Daoy (cell line): ENCODE results near the gene POR. TPM values are rescaled to one million over a fixed set of nuclear protein-coding genes. Genes with fewer than 3 reads are reported as not detected.
A peak's percentile ranks its signal among the peaks of the same experiment; 100 is the strongest.
"Not testable (repeated sequence)": the region's sequence is repeated elsewhere in the genome, so short reads cannot be mapped to it uniquely, and the experiment has no call there.

Source experiments
- DNase-seq: peaks from one replicate; pipeline ENCODE4 v3.0.0-alpha.2; 2015; ENCODE audit warnings: low read depth
- total RNA-seq: library from RNA; depleted of rRNA; stranded (reverse); fragments of >200 nt; shearing (Covaris generic); gene quantifications from 2 replicates; pipeline ENCODE4 v1.2.3, GENCODE V29; 2014; rRNA removed

Gene POR
- total RNA-seq, result 28.8 and 41.3 TPM in 2 replicates

DNA sequence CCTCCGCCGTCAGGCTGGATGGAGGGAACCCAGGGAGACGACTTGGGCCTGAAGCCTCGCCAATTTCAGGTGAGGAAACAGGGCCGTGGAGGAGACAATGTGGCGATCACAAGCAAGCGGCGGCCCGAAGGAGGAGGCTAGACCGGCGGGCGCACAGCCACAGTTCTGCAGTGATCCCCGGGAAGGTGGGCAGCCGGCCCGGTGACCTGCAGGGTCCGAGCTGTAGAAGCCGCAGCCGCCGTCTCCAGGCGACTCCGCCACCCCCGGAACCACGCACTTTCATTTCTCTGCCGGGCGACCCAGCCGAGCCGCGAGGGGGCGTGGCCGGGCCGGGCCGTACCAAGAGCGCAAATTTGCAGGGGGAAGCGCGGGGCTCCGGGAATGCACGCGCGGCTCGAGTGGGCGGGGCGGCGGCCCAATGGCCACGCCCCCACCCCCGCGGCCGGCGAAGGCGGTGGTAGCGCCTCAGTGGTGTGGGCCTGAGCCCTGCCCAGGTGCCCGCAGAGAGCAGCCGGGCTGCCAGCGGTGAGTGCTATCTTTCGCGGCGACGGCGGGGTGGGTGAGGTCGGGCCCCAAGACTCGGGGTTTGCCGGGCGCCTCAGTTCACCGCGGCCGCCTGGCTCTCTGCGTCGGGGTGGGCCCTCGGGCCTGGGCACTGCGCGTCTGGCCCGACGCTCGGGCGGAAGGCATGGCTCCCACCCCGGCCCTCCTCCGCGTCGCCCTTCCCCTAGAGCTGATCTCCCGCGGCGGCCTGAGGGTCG is at the start of gene POR:
Gene POR, plus strand, starts transcription at position 501 of the 761 bp plus-strand sequence. CDS start 38,847 bp downstream, outside the sequence.
- peak; percentile 95 for DNase-seq

DNA sequence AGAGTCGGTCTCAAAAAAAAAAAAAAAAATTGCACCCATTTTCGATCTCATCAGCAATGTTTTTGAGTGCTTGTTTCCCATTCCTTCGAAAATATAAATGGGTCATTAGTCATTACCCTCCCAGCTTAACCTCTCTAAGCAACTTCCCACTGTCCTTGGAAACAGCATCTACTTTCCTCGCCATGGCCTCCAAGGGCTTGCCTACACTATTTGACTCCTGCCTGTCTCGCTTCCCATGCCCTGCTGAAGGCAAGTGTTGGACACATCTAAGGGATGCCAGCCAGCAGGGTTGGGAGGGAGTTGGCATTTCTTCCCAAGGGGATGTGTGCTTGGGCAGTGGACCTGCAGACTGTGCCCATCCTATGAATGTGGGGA is 48.9 kb upstream of the POR start:
- no peak for DNase-seq

DNA sequence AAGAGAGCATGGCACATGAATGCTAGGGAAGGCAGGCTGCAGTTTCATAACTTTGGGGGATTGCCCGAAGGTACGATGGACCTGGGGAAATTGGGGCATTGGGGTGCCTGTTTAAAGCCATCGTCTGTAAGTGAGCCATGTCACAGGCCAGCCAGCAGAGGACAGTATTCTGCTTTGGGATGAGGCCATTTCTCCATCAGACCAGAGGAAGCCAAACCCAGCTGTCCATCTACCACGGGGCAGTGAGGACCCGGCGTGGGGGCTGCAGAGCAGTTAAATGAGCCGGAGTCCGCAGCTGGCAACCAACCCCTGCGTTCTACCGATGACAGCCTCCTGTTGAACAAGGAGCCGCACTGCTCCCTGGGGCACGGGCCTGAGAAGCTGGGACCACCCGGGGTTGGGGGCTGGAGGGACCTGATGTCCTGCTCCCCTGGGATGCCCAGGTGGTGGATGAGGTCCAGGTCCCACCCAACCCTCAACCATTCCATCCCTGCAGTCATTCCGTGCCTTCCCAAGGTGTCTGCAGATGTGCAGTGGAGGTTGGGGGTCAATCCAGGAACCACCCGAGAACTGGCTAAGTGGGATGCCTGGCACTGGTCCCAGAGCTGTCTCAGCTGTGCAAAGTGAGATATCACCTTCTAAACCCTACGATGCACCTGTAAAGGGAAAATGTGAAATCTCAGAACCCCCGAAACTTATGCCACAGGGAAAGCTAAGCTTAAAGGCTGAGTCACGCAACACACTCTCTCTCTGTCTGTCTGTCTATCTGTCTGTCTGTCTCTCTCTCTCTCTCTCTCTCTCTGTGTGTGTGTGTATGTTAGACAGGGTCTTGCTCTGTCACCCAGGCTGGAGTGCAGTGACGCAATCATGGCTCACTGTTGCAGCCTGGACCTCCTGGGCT is 48.2 kb upstream of the POR start:
- DNase-seq, result peak; percentile 61

DNA sequence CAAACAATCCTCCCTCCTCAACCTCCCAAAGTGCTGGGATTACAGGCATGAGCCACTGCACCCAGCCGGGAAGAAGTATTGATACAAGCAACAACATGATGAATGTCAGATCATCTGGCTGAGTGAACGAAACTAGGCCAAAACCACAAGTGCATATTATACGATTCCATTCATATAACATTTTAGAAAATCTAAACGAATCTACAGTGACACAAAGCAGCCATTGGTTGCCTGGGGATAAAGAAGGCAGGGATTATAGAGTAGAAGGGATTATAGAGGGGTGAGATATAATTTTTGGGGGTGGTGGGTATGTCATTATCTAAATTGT is 47.6 kb upstream of the POR start:
- DNase-seq, result no peak

DNA sequence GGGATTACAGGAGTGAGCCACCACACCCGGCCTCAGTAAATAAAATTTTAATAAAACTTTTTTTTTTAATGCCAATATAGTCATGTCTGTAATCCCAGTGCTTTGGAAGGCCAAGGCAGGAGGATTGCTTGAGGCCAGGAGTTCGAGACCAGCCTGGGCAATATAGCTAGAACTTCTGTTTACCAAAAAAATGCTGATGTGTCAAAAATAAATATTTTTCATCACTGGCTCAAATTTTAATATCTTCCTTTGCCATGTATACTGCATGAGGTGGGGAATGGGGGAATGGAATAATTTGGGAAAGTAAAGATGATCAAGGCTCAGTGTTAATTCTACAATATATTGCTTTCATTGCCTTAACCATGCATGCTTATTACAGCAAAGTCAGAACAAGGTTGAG is 46.8 kb upstream of the POR start:
- no peak for DNase-seq

DNA sequence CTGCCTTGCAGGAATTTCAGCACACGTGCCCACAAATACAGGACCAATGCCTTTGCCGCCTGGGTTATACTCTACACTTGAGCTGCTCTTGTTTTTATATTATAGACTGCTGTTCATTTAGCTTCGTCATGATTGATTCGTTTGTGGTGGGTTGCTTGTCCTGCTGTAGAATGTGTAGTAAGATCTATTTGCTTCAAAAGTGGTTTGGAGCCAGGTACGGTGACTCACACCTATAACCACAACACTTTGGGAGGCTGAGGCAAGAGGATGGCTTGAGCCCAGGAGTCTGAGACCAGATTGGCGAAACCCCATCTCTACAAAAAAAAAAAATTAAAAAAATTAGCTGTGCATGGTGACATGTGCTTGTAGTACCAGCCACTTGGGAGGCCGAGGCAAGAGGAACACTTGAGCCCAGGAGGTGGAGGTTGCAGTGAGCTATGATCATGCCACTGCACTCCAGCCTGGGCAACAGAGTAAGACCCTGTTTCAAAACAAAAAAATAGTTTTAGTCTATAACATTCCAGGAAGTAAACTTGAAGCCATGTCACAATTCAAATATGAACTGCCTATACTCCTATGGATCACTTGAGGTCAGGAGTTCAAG is 45.1 kb upstream of the POR start:
- DNase-seq, result peak; percentile 23

DNA sequence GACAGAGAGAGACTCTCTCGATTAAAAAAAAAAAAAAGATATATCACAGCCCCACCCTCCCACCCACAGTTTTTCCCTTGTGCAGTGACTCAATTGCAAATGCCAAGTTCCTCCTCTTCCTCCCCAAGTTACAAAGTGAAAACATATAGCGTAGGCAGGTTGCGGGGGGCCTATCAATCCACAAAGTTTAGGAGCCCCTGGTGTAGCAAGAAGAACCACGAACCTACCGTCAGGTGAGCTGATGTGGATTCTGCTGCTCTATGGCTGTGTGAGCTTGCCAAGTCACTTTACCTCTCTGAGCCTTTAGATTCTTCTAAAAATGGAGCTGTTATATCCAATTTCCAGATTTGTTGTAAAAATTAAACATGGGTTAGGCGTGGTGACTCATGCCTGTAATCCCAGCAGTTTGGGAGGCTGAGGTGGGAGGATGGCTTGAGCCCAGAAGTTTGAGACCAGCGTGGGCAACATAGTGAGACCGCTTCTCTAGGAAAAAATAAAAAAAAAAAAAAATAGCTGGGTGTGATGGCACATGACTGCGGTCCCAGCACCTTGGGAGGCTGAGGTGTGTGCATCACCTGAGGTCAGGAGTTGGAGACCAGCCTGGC is 44.3 kb upstream of the POR start:
- DNase-seq, result no peak

DNA sequence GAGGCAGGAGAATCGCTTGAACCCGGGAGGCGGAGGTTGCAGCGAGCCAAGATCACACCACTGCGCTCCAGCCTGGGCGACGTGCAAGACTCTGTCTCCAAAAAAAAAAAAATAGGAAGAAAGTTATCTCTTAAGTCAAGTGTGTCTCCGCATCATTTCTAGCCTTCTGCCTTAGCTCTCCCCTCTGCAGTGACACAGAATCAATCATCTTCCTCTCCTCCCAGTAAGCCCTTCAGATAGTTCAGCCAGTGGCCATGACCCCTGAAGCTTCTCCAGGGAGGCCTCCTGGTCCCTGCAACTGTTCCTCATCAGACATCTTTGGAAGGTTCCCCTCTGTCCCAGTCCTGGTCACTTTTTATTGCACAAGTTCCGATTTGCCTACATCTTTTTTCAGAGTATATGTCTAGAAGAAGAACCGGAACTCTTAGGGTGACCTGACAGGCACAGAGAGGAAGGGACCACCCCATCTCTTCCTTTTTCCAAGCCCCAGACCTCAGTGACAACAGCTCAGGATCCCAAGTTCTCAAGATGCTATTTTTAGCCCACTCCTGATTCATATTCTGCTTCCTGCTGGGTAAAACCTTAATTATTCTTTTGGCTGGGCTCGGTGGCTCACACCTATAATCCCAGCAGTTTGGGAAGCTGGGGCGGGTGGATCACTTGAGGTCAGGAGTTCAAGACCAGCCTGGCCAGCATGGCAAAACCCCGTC is 42.7 kb upstream of the POR start:
- no peak for DNase-seq

DNA sequence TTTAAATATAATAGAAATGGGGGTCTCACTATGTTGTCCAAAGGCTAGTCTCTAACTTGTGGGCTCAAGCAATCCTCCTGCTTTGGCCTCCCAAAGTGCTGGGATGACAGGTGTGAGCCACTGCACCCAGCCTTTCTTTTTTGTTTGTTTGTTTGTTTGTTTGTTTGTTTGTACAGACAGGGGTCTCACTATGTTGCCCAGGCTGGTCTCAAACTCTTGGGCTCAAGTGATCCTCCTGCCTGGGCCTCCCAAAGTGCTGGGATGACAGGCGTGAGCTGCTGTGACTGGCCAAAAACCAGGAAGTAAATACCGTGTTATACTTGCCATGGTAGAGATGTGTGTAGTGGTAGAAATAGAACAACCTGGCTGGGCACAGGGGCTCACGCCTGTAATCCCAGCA is 40.8 kb upstream of the POR start:
- DNase-seq, result not testable (repeated sequence)

DNA sequence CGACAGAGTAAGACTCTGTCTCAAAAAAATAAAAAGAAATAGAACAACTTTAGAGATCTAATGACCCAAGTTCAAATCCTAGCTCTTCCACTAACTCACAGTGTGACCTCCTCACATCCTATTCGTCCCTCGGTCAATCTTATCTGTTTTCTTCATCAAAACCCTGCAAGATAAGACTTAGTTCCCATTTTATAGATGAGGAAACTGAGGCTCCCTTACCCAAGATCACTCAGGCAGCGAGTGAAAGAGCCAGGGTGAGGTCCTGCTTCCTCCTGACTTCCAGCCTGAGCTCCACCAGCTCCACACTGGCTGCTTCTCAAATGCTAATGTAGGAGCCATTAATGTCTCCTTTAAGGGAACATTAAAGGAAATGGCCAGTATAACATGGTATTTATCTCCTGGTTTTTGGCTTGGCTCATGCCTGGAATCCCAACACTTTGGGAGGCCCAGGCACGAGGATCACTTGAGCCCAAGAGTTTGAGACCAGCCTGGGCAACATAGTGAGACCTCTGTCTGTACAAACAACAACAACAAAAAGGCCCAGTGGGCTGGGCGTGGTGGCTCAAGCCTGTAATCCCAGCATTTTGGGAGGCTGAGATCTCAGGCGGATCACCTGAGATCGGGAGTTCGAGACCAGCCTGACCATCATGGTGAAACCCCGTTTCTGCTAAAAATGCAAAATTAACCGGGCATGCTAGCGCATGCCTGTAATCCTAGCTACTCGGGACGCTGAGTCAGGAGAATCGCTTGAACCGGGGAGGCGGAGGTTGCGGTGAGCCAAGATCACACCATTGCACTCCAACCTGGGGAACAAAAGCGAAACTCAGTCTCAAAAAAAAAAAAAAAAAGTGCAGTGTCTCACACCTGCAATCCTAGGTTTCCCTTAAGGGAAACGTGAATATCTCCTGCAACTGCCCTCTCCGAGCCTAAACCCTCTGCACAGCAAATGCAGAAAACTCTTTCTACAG is 39.6 kb upstream of the POR start:
- no peak for DNase-seq

DNA sequence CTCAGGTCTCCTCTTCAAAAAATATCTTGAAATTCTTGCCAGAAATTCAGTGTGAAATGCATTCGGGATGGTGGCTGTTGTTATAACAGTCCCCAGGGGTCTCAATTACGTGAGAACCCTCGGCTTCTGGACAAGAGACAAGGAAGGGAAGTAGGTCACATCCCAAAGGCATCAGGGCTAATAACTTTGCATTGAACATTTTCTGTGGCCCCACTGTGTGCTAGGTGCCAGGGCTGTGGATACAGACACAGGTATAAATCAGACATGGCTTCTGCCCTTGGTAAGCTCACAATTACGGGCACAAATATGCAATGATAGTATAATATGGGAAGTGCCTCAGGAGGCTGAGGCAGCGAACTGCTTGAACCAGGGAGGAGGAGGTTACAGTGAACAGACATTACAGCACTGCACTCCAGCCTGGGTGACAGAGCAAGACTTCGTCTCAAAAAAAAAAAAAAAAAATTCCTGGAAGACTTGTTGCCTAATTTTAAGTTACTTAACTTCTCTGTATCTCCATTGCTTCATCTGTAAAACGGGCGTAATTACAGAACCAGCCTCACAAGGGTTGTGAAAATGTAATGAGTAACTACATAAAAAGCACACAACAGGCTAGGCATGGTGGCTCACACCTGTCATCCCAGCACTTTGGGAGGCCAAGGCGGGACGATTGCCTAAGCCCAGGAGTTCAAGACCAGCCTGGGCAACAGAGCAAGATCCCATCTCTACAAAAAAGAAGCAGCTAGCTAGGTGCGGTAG is 38.7 kb upstream of the POR start:
- DNase-seq, result no peak

DNA sequence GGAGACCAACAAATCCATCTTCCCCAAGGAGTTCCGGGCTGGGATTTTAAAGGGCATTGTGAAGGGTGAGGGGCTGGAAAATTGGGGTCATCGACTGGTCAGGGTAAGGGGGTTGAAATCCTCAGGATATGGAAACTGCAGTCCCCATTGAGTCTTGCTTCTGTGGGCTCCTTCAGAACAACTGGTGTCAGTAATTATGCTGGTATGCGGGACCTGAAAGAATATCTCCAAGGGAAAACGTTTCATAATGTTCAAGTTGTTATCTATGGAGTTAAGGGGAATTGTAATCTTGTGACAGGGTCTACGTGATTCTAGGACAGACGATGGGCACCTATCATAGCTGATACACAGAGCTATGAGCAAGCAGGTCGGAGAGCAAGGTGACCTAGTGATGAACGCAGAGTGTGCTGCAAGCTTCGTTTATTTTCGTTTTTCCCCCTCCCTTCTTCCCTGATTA is 36.6 kb upstream of the POR start:
- DNase-seq, result no peak

DNA sequence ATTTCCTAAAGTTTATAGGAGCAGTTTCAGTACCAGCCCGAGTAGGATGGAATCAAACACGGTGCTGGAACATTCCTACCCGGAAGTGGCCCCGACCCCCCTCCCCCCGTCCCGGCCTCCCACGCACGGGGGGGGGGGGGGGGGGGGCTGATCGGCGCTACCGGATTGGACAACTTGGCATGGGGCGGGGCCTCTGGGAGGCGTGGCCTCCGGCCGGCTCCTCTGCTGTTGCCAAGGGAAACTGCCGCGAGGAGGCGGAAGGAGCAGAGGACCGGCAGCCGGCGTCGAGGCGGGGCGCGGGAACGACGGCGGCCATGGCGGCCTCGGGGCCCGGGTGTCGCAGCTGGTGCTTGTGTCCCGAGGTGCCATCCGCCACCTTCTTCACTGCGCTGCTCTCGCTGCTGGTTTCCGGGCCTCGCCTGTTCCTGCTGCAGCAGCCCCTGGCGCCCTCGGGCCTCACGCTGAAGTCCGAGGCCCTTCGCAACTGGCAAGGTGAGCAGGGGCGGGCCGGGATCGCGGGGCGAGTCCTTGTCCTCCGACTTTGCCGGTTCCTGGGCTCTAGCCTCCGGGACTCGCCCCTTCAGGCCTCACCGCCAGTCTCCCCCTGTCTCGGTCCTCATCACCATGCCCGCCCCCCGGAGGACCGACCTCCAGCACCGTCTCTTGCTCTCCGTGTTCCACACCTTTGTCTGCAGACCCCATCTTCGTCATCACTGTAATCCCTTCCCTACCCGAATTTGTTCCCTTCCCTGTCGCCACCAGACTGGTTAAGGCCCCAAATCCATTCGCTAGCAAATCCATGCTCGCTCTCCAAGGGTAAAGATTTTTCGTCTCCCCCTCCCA is 36.0 kb upstream of the POR start, which contains the start of gene RHBDD2:
Gene RHBDD2, plus strand, starts transcription at position 266 of the 843 bp plus-strand sequence. Its CDS starts 49 bp downstream, at position 315.
- DNase-seq, result peak; percentile 94

DNA sequence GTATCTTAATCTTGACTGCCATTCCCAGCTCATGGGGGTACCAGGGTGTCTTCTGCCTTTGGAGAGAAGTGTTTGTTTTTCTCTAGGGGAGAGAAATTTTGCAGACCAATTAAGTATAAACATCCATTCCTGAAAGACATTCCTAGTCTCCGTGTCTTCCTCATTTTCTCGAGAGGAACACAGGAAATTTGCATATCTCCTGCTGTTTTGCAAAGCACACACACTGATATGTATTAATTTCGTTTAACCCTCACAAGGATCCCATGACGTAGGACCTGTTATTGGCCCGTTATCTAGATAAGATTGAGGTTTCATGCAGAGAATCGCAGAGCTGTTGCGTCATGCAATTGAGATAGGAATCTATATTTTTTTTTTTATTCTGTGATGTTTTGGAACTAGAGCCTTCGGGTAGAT is 35.2 kb upstream of the POR start:
- DNase-seq, result peak; percentile 25

DNA sequence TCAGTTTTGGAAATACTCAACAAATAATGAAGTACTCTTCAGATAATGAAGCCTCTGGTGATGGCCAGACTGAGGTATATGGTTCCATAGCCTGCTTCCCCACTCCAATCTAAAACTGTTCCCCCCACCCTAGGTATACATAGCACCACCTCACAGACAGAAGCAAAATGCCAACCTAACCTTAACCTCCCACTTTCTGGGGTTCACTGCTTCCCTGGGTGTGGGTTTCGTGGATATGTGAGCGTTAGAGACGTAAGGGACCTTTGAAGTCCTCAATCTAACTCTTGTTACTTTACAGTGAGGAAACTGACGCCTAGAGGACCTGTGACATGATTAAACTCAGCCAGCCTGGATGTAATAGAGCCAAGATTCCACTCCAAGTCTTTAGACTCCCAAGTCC is 34.7 kb upstream of the POR start:
- no peak for DNase-seq

DNA sequence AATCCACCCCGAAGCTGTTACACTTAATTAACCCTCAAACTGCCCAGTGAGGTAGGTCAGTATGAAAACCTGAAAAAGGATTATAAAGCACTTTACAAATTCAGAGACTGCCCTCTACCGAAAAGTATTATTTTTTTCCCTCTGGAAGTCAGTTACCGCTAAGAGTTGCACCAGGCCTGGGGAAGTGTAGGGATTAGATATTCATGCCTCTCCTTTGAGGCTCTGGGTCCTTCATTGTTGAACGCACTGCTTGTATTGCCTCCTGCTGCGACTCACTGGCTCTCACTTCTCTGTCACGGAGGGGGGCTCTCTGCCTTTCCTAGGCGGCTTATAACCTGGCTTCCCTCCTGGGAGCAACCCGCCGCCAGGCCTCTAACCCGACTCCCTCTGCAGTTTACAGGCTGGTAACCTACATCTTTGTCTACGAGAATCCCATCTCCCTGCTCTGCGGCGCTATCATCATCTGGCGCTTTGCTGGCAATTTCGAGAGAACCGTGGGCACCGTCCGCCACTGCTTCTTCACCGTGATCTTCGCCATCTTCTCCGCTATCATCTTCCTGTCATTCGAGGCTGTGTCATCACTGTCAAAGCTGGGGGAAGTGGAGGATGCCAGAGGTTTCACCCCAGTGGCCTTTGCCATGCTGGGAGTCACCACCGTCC is 33.4 kb upstream of the POR start:
- DNase-seq, result no peak

DNA sequence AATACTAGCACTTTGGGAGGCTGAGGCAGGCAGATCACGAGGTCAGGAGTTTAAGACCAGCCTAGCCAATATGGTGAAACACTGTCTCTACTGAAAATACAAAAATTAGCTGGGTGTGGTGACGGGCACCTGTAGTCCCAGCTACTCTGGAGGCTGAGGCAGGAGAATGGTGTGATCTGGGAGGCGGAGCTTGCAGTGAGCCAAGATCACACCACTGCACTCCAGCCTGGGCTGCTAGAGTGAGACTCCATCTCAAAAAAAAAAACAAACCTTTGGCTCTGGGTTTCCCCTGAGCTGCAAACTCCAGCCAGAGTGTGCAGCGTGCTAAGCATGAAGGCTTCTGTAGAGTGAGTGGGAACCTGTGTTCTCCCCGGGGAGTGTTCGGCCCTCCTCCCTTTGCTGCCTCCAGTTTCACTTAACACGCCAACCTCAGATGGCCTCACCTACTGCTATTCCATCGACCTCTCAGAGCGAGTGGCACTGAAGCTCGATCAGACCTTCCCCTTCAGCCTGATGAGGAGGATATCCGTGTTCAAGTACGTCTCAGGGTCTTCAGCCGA is 31.6 kb upstream of the POR start:
- DNase-seq, result not testable (repeated sequence)

DNA sequence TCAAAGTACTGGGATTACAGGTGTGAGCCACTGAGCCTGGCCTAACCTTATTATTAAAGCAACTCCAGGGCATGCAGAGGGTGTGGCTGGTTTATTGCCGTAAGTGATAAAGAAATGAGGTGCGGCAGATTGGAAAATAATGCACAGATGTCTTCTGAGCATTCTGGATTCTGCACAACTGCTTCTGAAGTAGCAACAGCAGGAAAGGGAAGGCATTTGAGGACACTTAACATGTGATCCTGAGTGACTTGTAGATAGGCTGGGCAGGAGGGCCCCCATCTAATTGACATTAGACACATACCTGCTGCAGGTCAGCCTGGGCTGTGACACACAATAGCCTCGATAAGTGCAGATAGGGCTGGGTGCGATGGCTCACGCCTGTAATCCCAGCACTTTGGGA is 30.5 kb upstream of the POR start:
- no peak for DNase-seq
